Gastrocnemius medialis (tissue), 4 donors: Measurements from ENCODE around the gene MAD1L1.

ENCODE experiments used
- CTCF ChIP-seq, 5 experiments: fragments of 450-650 bp in 3 of 5; fragments of 200-600 bp in 2 of 5; sonication (generic) in 2 of 5; IDR thresholded peaks in 4 of 5; conservative IDR thresholded peaks in 1 of 5; 1 replicate in 4 of 5; 2 replicates in 1 of 5; pipeline ENCODE4 v1.5.1; 2016 to 2019; ENCODE audit warnings: antibody characterized with exemption in 5 of 5, mild to moderate bottlenecking in 3 of 5, moderate library complexity in 3 of 5
- POLR2A ChIP-seq, 2 donors: fragments of 450-650 bp; IDR thresholded peaks; one replicate each; pipeline ENCODE4 v1.6.1; 2017; ENCODE audit warnings: antibody characterized with exemption in 2 of 2, mild to moderate bottlenecking in 2 of 2, moderate library complexity in 2 of 2

GRCh38 chr7:2017481-2017891, 215.3 kb downstream of the MAD1L1 start:
- TF ChIP-seq POLR2A (IDR thresholded peaks at IDR 0.05) (no peak), CTCF (IDR thresholded peaks at IDR 0.05 in 4 of 5, conservative IDR thresholded peaks at IDR 0.05 in 1 of 5) (no peak)
